NCI-H2081 treated with DMSO at 0.1 percent for 48 hours (cell line): ENCODE measurements around the gene MICAL3.

Experiments used
- DNase-seq: peaks from one replicate; lab custom pipeline; 2025; lab: John Stamatoyannopoulos, UW

The MICAL3 gene

DNA sequence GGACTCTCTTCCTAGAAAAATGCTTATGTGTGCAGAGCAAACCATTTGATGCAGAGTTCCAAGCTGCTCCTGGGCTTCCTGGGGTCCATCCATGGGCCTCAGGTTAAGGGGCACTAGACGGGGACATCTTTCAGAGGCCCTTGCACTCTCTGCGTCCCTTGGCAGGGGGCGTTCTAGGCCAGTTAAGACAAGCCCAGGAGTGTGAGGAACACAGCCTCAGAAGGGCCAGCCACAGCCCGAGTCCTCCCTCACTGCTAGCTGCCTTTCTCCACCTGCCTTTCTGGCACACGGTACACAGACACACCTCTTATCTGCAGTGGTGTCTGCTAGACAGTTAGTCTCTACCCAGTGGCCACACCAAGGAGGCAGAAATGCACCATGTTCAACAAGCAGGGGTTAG is 232.1 kb downstream of the MICAL3 start:
- DNase-seq = no peak

GRCh38 chr22:17791196-17791595 is 233.2 kb downstream of the MICAL3 start:
- DNase-seq = no peak

DNA sequence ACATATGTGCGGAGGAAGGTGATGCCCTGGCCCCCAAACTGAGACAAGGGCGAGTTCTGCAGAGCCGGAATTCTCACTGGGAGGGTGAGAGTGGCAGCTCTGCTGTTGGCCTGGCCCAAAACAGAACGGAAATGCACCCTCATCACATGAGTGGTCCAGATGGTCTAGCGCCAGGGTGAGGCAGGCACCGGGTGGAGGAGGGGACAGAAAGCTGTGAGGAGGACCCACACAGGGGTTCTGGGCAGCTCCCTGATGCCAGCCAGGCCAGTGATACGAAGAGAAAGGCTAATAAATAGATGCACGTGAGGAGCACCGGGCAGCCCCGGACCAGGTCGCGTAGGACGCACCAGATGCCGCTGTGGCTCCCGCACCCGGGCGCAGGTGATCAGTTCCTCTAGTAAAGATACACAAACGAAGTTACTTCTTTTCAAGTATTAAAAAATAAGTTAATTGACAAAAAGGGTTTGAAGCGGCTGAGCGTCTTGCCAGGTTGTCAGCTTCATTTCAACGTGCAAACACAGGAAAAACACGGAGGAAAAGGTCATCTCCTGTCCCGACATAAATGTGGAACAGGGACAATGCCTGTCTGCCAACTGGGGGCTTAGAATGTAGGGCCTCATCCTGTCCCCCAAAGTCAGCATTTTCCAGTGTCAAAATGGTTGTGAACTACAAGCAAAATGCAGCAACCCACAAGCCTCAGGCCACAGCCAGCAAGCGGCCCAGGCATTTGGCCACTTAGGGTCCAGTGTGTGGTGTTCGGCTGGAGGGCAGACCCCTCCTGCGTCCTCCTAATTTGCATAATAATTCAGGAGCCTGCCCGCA is 234.8 kb downstream of the MICAL3 start:
- no peak for DNase-seq

DNA sequence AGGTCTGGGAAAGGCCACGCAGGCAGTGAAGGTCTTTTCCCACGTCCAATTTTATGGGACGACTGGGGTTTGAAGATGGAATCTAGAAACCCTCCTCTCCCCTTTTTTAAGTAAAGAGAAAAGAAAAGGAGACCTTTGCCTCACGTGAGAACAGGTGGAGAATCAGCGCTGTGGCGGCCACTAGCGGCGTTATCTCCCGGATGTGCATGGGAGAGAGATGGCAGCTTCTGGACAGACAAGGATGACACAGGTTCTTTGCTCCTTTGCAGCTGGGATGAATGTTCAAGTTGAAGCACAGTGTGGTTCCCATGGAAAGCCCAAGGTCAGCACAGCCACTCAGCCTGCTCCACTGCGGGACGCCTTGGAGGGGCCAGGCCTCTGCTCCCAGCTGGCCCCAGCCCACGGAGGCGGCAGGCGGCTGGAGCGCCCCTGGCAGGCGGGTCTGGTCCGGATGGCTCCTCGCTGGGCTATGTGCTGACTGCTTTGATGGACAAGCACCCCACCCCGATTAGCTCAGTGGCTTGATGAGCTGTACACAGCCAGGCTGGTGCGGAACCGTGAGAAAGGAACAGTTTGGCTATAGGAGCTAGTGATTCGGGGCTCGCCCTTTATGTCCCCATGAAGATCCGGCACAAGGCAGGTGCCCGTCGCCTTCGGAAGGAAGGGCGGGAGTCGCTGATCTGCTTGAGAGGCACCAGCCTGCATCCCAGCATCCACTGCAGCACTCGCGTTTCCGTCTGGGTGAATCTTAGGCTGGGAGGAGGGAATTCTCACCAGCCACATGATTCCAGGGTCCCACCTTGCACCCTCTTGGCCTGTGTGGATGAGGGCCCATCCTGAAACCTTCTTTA is 235.6 kb downstream of the MICAL3 start:
- no peak for DNase-seq

DNA sequence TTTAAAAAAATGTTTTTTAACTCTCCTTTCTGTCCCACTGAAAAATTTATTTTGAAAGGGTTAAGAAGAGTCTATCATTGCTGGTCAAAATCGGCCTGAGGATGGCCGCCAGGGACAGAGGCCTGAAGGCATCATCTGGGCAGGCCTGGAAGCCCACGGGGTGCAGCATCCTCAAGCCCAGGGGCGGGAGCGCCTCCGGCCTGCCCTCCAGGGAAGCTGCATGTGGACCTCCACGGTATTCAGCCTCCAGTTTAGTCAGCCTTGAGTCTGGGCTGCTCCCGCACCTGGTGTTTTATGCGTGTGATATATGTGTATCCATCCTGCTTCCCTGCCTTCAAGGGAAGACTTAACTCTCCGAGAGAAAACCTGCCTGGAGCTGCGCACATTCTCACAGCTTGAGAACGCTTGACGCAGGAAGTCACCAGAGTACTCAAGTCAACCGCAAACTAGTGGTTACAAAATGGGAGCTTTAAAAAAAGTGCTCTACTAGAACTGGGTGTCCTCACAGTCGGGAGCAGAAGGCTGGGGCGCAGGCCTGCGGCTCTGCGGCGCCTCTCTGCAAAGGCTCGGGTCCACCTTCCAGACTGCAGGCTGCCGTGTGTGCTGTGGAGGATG is 236.5 kb downstream of the MICAL3 start:
- DNase-seq = no peak

GRCh38 chr22:17787241-17787640 is 237.1 kb downstream of the MICAL3 start:
- no peak for DNase-seq

- DNase-seq = no peak
These were observed 237.8 kb downstream of the MICAL3 start for GRCh38 chr22:17786435-17787161.

GRCh38 chr22:17785185-17786184 is 238.9 kb downstream of the MICAL3 start:
- no peak for DNase-seq

GRCh38 chr22:17784776-17785175 is 239.6 kb downstream of the MICAL3 start:
- no peak for DNase-seq

- DNase-seq = no peak
These were observed 240.4 kb downstream of the MICAL3 start for GRCh38 chr22:17783773-17784480.

GRCh38 chr22:17783312-17783711 is 241.0 kb downstream of the MICAL3 start:
- DNase-seq = no peak

- DNase-seq = no peak
These were observed 241.7 kb downstream of the MICAL3 start for GRCh38 chr22:17782621-17783020.

- no peak for DNase-seq
These were observed 242.2 kb downstream of the MICAL3 start for GRCh38 chr22:17782158-17782557.

- peak; percentile 17 for DNase-seq
These were observed 242.9 kb downstream of the MICAL3 start for GRCh38 chr22:17781319-17782031.

DNA sequence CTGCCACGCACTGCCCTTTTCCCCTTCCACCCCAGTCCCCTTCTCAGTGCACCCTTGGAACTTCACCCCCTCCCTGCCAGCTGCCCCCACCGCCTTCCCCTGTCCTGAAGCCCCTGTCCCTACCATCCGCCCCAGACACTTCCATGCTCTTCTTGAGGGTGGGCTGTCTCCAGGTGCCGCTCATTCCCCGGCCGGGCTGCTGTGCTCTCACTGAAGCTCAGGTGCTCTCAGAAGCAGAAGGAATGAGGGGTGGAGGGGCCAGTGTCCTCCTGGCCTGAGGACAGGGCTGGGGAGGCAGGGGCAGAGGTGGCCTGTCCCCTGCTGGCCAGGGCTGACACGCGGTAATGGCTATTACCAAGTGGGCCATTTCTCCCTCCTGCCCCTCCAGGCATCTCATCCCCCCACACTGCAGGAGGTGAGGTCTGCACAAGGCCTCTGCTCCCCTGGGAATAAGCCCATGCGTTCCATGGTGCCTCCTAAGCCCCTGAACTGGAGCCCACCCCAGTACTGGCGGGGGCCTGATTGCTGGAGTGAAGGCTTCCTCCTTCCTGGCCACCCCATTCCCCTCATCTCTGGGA is 243.5 kb downstream of the MICAL3 start:
- DNase-seq = no peak

GRCh38 chr22:17780116-17780740 is 244.1 kb downstream of the MICAL3 start:
- DNase-seq = no peak

DNA sequence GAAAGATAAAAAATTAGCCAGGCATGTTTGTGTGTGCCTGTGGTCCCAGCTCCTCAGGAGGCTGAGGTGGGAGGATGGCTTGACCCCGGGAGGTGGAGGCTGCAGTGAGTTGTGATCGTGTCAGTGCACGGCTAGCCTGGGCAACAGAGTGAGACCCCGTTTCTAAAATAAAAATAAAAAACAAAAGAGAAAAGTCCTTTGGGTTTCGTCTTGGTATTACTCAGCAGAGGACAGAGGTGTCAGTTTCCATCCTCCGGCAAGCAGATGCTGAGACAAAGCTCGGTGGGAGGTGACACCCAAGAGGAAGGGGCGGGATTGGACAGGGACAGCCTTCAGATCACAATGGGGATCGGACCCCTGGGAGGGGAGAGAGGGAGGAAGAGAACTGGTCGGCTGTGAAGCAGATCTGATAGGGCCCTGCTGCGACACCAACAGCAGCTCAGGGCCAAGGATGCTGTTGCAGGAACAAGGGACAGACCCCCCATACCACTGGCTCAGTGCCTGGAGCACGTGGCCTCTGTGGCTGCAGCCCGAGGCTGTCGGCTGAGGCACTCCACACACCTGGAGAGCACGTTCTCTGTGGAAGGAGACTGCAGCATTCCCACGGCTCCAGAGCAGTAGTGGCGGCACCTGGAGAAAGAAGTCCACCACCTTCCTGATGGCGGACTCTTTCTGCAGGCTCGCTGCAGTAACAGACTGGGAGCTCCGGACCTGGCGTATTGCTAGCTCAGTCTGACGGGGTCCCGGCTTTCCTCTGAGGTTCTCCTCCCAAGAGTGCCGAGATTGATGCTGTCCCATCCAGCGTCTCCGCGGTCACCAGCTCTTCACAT is 244.9 kb downstream of the MICAL3 start:
- no peak for DNase-seq
